ENCODE measurements around the gene C1QTNF2.
A peak's percentile ranks its signal among the peaks of the same experiment; 100 is the strongest.

Gene C1QTNF2

GRCh38 chr5:160371294-160371693, 868 bp upstream of the C1QTNF2 start:
- DNase-seq: no peak

DNA sequence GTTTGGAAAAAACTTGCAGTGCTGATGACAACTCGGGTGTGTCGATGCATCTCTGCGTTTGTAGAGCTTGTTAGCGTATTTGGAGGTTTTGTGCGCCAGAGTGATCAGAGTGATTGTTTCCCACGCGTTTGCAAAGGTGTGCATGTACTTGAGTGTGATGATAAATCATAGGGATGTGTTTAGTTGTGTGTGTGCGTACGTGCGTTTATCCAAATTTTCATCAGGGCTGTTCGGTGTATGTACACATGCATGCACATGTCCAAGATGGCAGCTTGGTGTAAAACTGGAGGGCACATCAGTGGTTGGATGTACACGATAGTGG, 248 bp upstream of the C1QTNF2 start:
- no peak for DNase-seq

GRCh38 chr5:160367885-160368284, 2.5 kb downstream of the C1QTNF2 start:
- DNase-seq: no peak

DNA sequence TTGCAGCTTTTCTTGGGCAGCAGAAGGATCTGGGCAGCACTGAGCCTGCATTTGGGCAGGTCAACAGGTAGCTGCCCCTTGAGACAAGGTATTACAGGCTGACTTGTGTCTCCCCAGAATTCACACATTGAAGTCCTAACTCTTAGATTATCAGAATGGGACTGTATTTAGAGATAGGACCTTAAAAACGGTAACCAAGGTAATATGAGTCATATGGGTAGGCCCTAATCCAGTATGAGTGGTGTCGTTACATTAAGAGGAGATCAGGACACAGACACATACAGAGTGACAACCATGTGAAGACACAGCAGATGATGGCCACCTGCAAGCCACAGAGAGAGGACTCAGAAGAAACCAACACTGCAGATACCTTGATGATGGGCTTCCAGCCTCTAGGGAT, 3.2 kb downstream of the C1QTNF2 start:
- peak; percentile 17 for DNase-seq

- peak; percentile 22 for DNase-seq
These were observed 4.2 kb downstream of the C1QTNF2 start for GRCh38 chr5:160366230-160366629.

GRCh38 chr5:160363660-160364395, 6.6 kb downstream of the C1QTNF2 start:
- DNase-seq: no peak

- no peak for DNase-seq
These were observed 7.2 kb downstream of the C1QTNF2 start for GRCh38 chr5:160363211-160363610.

GRCh38 chr5:160361624-160362228, 8.7 kb downstream of the C1QTNF2 start:
- no peak for DNase-seq

DNA sequence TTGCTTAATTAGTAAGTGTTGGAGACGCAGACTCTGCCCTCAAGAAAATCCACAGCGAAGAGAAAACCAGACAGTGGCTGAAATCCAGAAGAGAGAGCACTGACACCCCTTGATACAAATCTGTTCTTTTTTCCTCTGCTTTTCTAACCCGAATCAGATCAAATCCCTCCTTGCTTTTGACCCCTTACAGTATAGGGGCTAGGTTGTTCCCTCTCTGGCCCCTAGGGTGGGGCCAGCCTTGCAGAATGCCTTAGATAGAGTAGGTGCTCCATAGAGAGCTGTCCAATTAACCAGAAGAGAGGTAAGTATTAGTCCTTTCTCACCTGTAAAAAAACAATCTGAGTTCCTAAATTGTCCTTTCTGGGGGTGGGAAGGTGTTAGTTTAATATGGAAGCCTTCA, 10.1 kb downstream of the C1QTNF2 start:
- no peak for DNase-seq

GRCh38 chr5:160359816-160360215, 10.6 kb downstream of the C1QTNF2 start:
- no peak for DNase-seq

- no peak for DNase-seq
These were observed 11.2 kb downstream of the C1QTNF2 start for GRCh38 chr5:160359242-160359641.

GRCh38 chr5:160357861-160358411, 12.5 kb downstream of the C1QTNF2 start:
- DNase-seq: no peak

DNA sequence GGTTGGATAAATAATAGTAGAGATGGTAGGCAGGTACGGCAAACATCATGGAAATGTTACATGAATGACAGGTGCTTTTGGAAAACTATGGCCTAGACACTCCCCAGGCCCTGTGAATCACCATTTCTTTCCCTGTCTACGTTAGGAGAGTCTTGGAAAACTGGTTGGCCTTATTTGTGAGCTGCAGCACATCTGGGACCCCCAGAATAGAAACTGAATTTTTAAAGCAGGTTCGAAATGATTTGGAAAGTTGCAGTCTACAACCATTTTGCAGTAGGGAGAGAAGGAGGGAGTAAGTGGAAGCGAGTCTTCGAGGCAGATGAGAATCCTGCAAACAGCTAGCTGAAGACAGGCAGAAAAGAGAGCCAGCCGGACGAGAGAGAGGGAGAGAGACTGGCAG, 13.0 kb downstream of the C1QTNF2 start:
- no peak for DNase-seq

DNA sequence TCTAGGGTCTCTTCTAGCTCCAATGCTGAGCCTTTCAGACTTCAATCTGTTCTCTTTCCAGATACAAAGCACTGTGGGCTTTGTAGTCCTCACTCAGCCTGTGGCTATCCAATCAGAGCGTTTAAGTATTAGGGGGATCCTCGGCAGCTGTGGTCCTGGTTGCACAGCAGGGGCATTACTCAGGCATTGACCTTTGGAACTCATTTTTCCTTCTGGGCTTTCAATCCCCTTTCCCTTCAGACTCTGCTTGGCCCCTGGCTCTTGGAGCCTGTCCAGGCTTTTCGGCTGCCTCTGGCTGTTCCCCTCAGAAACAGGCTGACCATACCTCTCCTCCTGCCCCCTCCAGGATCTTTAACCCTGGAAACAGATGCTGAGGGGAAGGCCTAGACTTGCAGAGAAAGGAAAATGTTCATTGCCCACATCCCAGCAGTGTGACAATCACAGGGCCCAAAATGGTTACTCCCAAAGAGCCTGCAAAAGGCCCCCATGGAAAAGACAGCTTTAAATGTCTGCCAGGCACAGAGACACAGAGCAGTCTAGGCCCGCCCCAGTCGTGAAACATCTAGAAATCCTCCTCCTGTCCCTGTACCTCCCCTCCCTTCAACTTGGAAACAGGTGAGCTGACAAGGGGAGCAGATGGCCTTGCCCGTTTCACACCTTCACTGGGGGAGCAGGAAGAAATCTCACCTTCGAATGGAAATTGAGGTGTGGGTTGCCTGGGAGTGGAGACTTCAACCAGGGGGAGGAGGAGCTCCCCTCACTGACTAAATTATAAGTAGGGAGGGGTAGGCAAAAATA, 13.7 kb downstream of the C1QTNF2 start:
- DNase-seq: no peak

- no peak for DNase-seq
These were observed 15.8 kb downstream of the C1QTNF2 start for GRCh38 chr5:160354666-160355065.

DNA sequence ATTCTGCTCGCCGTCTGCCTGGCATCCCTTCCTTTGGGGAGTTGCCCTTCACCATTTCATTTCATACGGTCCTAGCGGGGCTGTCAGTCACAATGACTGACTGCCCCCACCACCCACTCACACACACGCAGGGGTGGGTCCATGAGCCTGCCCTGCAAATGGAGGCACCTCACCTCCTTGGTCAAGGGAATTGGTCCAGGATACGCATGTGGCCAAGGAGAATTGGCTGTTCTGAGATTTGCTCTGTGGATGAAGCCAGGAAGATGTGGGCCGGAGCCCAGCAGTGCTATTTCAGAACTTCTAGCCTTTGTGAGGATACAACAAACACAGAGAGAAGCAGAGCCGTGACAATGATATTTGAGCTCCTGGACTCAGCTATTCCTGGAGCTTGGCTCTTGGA, 17.0 kb downstream of the C1QTNF2 start:
- DNase-seq: no peak

DNA sequence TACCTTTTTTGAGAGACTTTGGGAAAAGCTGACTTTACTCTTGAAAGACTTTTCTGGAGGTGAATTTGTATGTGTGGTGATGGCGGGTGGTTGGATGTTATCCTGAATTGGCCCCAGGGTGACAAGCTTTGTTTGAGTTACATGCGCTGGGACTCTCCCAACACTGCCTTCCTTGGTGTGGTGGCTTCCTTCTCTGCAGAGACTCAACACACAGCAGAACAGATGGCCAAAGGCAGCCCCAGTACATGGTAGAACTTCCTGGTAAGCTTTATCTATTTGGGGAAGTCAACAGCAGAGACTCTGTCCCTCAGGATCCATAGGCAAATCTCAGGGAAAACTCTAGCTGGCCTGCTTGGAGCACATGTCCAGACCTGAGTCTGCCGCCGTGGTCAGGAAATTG, 18.1 kb downstream of the C1QTNF2 start:
- DNase-seq: no peak

DNA sequence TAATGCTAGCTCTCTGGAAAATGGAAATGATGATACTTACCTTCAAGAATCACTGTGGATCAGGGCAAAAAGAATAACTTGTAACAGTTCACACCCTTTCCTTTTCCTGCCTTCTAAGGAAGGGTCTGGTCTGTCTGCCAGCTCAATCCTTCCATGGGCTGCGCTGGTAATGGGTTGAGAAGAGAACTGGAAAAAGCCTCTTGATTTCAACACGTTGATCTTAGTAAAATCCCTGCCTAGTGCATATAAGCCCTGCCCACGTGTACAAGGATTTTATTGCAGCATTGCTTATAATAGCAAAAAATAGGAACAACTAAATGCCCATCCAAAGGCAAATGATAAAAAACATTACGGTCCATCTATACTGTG, 20.5 kb downstream of the C1QTNF2 start:
- no peak for DNase-seq

GRCh38 chr5:160349249-160349934, 21.0 kb downstream of the C1QTNF2 start:
- DNase-seq: no peak

GRCh38 chr5:160348080-160348479, 22.3 kb downstream of the C1QTNF2 start:
- DNase-seq: no peak

GRCh38 chr5:160347448-160347847, 23.0 kb downstream of the C1QTNF2 start:
- DNase-seq: no peak

- DNase-seq: no peak
These were observed 27.9 kb downstream of the C1QTNF2 start for GRCh38 chr5:160342413-160342941.

DNA sequence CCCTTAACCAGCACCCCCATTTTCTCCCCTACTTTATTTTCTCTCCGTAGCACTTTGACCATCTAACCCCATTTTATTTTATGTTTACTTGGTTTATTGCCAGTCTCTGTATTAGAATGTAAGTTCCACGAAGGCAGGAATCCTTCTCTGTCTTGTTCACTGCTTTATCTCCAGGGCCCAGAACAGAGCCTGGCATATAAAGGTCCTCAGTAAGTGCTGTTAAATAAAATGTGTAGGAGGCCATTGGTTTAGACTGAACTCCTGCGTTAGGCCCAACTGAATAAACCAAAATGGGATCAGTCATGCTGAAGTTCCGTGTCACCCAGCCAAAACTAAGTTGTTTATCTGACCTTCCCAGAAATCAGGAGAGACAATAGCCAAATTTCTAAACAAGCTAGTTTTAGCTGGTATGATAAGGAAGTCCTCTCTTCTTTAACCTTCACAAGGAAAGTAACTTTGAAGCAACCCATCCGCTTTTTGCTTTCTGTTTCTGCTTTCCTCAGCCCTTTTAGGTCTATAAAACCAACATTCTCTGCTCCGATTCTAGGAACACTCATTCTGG, 29.0 kb downstream of the C1QTNF2 start:
- DNase-seq: no peak
